CD14-positive monocyte (primary cell): ENCODE data around the gene SSBP4. TPM values are rescaled to one million over a fixed set of nuclear protein-coding genes. Genes with fewer than 3 reads are reported as not detected.

Experiments used
- DNase-seq, 3 donors: peaks; one replicate each; pipeline ENCODE4 v3.0.0-alpha.2; 2011 to 2022
- H2AFZ ChIP-seq: 2 replicates; pipeline ENCODE4 v1.6.0; 2012; ENCODE audit warnings: mild to moderate bottlenecking, low read depth, low read length, inconsistent platforms; ENCODE audit not compliant: insufficient read depth, poor library complexity, severe bottlenecking
- H3K27ac ChIP-seq, 2 donors: 1 replicate in 1 of 2; 2 replicates in 1 of 2; pipeline ENCODE4 v1.5.1; 2012 to 2013; ENCODE audit warnings: low read length in 2 of 2, control low read depth in 1 of 2, inconsistent platforms in 1 of 2, low read depth in 1 of 2, mild to moderate bottlenecking in 1 of 2
- H3K27me3 ChIP-seq, 2 donors: one replicate each; pipeline versions ENCODE4 v1.6.0 to v1.6.1; 2011 to 2013; ENCODE audit warnings: low read length in 2 of 2; ENCODE audit not compliant: control insufficient read depth in 2 of 2, insufficient read depth in 2 of 2
- H3K36me3 ChIP-seq, 2 donors: replicated peaks in 1 of 2; 1 replicate in 1 of 2; 2 replicates in 1 of 2; pipeline versions ENCODE4 v1.5.1 to v1.6.1; 2012 to 2013; ENCODE audit warnings: low read length in 2 of 2, control low read depth in 1 of 2, inconsistent platforms in 1 of 2, mild to moderate bottlenecking in 1 of 2; ENCODE audit not compliant: insufficient read depth in 2 of 2, control insufficient read depth in 1 of 2
- H3K4me1 ChIP-seq, 2 donors: 1 replicate in 1 of 2; 2 replicates in 1 of 2; pipeline versions ENCODE4 v1.5.1 to v1.6.1; 2012 to 2013; ENCODE audit warnings: low read length in 2 of 2, control low read depth in 1 of 2, inconsistent platforms in 1 of 2, mild to moderate bottlenecking in 1 of 2, moderate library complexity in 1 of 2; ENCODE audit not compliant: insufficient read depth in 2 of 2, control insufficient read depth in 1 of 2
- H3K4me2 ChIP-seq: replicated peaks from 2 replicates; pipeline ENCODE3; 2012; ENCODE audit warnings: low read length, moderate library complexity, mild to moderate bottlenecking; ENCODE audit not compliant: poor library complexity, severe bottlenecking; ENCODE audit errors: extremely low read depth
- H3K4me3 ChIP-seq, 3 experiments: fragments of 200-600 bp in 1 of 3; sonication (generic) in 1 of 3; replicated peaks in 1 of 3; 1 replicate in 2 of 3; 2 replicates in 1 of 3; pipeline ENCODE4 v1.5.1; 2011 to 2013; ENCODE audit warnings: low read length in 3 of 3, mild to moderate bottlenecking in 3 of 3, control low read depth in 2 of 3, low read depth in 2 of 3, inconsistent platforms in 1 of 3, moderate library complexity in 1 of 3
- H3K79me2 ChIP-seq: 2 replicates; pipeline ENCODE4 v1.6.0; 2012; ENCODE audit warnings: mild to moderate bottlenecking, control low read depth, inconsistent platforms, low read length, moderate library complexity; ENCODE audit not compliant: insufficient read depth
- H3K9ac ChIP-seq: 2 replicates; pipeline ENCODE4 v1.6.0; 2017; ENCODE audit warnings: low read length, mild to moderate bottlenecking; ENCODE audit not compliant: insufficient read depth, poor library complexity, severe bottlenecking
- H3K9me3 ChIP-seq, 2 donors: replicated peaks in 1 of 2; 1 replicate in 1 of 2; 2 replicates in 1 of 2; pipeline versions ENCODE4 v1.5.1 to v1.6.1; 2012 to 2013; ENCODE audit warnings: low read length in 2 of 2, control low read depth in 1 of 2; ENCODE audit not compliant: control insufficient read depth in 1 of 2, insufficient read depth in 1 of 2
- H4K20me1 ChIP-seq: 2 replicates; pipeline ENCODE4 v1.6.0; 2012; ENCODE audit warnings: mild to moderate bottlenecking, low read length, control low read depth, moderate library complexity; ENCODE audit not compliant: insufficient read depth
- H3K27ac Mint-ChIP-seq, 7 donors: one replicate each; pipeline ENCODE4 v1.8.0; 2020; ENCODE audit warnings: mild to moderate bottlenecking in 7 of 7, mixed read lengths in 7 of 7, moderate library complexity in 6 of 7, inconsistent platforms in 2 of 7
- H3K27me3 Mint-ChIP-seq, 3 donors: one replicate each; pipeline ENCODE4 v1.8.0; 2021 to 2022; ENCODE audit warnings: low read depth in 3 of 3, mild to moderate bottlenecking in 3 of 3, mixed read lengths in 3 of 3, moderate library complexity in 3 of 3, inconsistent platforms in 1 of 3
- H3K36me3 Mint-ChIP-seq, 2 donors: one replicate each; pipeline ENCODE4 v1.8.0; 2020; ENCODE audit warnings: mixed read lengths in 2 of 2, inconsistent platforms in 1 of 2, mild to moderate bottlenecking in 1 of 2
- H3K4me1 Mint-ChIP-seq: one replicate; pipeline ENCODE4 v1.8.0; 2020; ENCODE audit warnings: mild to moderate bottlenecking, mixed read lengths
- H3K4me3 Mint-ChIP-seq, 2 donors: one replicate each; pipeline ENCODE4 v1.8.0; 2020; ENCODE audit warnings: mild to moderate bottlenecking in 2 of 2, mixed read lengths in 2 of 2, moderate library complexity in 1 of 2
- H3K9me3 Mint-ChIP-seq, 7 donors: one replicate each; pipeline ENCODE4 v1.8.0; 2020 to 2022; ENCODE audit warnings: mixed read lengths in 7 of 7, mild to moderate bottlenecking in 6 of 7, moderate library complexity in 6 of 7, inconsistent platforms in 2 of 7
- CTCF ChIP-seq: fragments of 200-600 bp; IDR thresholded peaks from one replicate; pipeline ENCODE4 v1.8.0; 2022; ENCODE audit warnings: antibody characterized with exemption, mild to moderate bottlenecking
- WGBS: methylation state at CpG from one replicate; pipeline ENCODE4 v1.1.5; 2013; ENCODE audit warnings: missing lambda C conversion rate; ENCODE audit not compliant: insufficient coverage; 5-methylcytosine and 5-hydroxymethylcytosine counted together
- intact Hi-C, 2 donors: fragments of 100-400 bp; cut with micrococcal nuclease; formaldehyde crosslinking; loops; one replicate each; pipeline versions ENCODE4 v1.15.0 to v1.15.1; 2023
- polyA plus RNA-seq, 3 donors: library from polyadenylated mRNA; depleted of rRNA in 1 of 3; unstranded in 2 of 3; stranded (reverse) in 1 of 3; fragments of 300-500 nt in 2 of 3; fragments of >200 nt in 1 of 3; fragmentation: Illumina TruSeq in 2 of 3; gene quantifications; 1 replicate in 2 of 3; 2 replicates in 1 of 3; pipeline ENCODE4 v1.2.3, GENCODE V29; 2012 to 2021

SSBP4 gene
- polyA plus RNA-seq, 3 donors, result 38.5 to 74.5 (median 48.3) TPM

GRCh38 chr19:18450021-18450930 is 31.1 kb downstream of the SSBP4 start:
- Histone ChIP-seq H3K4me3 (no peak overlapping the region), H3K4me1 (no peaks in the 10 kb centered on the region), H3K27me3 (no peaks in the 10 kb centered on the region), H3K79me2 (no peaks in the 10 kb centered on the region), H4K20me1 (peaks cover 96% of the 10 kb centered on the region), H3K36me3 (peaks cover 72 to 88% of the 10 kb centered on the region in 2 donors), H2AFZ (no peak overlapping the region), H3K4me2 (no peak overlapping the region), H3K9me3 (no peaks in the 10 kb centered on the region), H3K9ac (no peak overlapping the region), H3K27ac (no peak overlapping the region)
- peaks cover 67 to 94% of the 10 kb centered on the region in 2 donors for H3K36me3 Mint-ChIP-seq
- intact Hi-C loops, result loop anchor here (5.0 to 10.0 kb wide), 2 partner anchors 135 to 397 kb away; partner anchors contain the start of gene REX1BD (in 1 of the 2)
- H3K9me3 Mint-ChIP-seq, result no peaks in the 10 kb centered on the region
- WGBS, result 91% methylated on average over 33 of the region's 33 CpGs
- DNase-seq, result no peak
- no peak for TF ChIP-seq CTCF
- H3K27ac Mint-ChIP-seq, result peak overlapping the region in 2 of 7 donors; percentile 46 to 73
- peaks cover 0 to 6% (median 1%) of the 10 kb centered on the region in 3 donors for H3K27me3 Mint-ChIP-seq
- H3K4me3 Mint-ChIP-seq, result no peak overlapping the region
- no peaks in the 10 kb centered on the region for H3K4me1 Mint-ChIP-seq

GRCh38 chr19:18450931-18451836 is 32.0 kb downstream of the SSBP4 start:
- H3K36me3 Mint-ChIP-seq, result peaks cover 68 to 95% of the 10 kb centered on the region in 2 donors

More at GRCh38 chr19:18450931-18451836, 32.0 kb downstream of the SSBP4 start:
- peak; percentile 63 to 74 (median 72) for DNase-seq
- Histone ChIP-seq H3K9me3 (no peaks in the 10 kb centered on the region), H4K20me1 (peaks cover 97% of the 10 kb centered on the region), H3K4me3 (no peak overlapping the region), H3K4me2 (no peak overlapping the region), H3K9ac (no peak overlapping the region), H3K36me3 (peaks cover 67 to 88% of the 10 kb centered on the region in 2 donors), H2AFZ (no peak overlapping the region), H3K27me3 (no peaks in the 10 kb centered on the region), H3K79me2 (no peaks in the 10 kb centered on the region), H3K4me1 (no peaks in the 10 kb centered on the region), H3K27ac (no peak overlapping the region)
- intact Hi-C loops, result loop anchor here (5.0 to 10.0 kb wide), 2 partner anchors 134 to 396 kb away; partner anchors contain the start of gene REX1BD (in 1 of the 2)
- 53% methylated on average over 21 of the region's 26 CpGs for WGBS
- TF ChIP-seq CTCF, result peak; percentile 96
- Mint-ChIP-seq H3K9me3 (no peaks in the 10 kb centered on the region), H3K4me3 (no peak overlapping the region), H3K27ac (peak overlapping the region in 1 of 7 donors; percentile 73), H3K4me1 (no peaks in the 10 kb centered on the region), H3K27me3 (peaks cover 0 to 6% (median 1%) of the 10 kb centered on the region in 3 donors)
